CD4-positive, alpha-beta T cell (primary cell): Measurements from ENCODE around the gene PPP1R3D. TPM values are rescaled to one million over a fixed set of nuclear protein-coding genes. Genes with fewer than 3 reads are reported as not detected.
"Not testable (repeated sequence)": the region's sequence is repeated elsewhere in the genome, so short reads cannot be mapped to it uniquely, and the experiment has no call there.

ENCODE experiments used
- ATAC-seq: fragments of 200-7000 bp; cut with Tn5 transposase; one replicate; pipeline ENCODE4 v1.10.0; 2022; ENCODE audit warnings: mild to moderate bottlenecking; ENCODE audit not compliant: poor library complexity
- CTCF ChIA-PET: fragments of 350-600 bp; sonication (Branson Sonifier 250); formaldehyde crosslinking; loops from one replicate; lab custom pipeline; 2021; ENCODE audit warnings: antibody characterized with exemption, inconsistent platforms; lab: Charles Lee
- POLR2A ChIA-PET: fragments of 350-600 bp; sonication (Branson Sonifier 250); formaldehyde crosslinking; loops from one replicate; lab custom pipeline; 2021; ENCODE audit warnings: antibody characterized with exemption, inconsistent platforms; lab: Charles Lee
- DNase-seq, 14 experiments: peaks; one replicate each; pipeline ENCODE4 v3.0.0-alpha.2; 2013 to 2020; ENCODE audit warnings: mixed read lengths in 2 of 14
- H3K27ac ChIP-seq, 2 donors: one replicate each; pipeline versions ENCODE4 v1.5.1 to v1.7.0; 2013; ENCODE audit warnings: low read length in 2 of 2, low read depth in 1 of 2, mild to moderate bottlenecking in 1 of 2
- H3K27me3 ChIP-seq, 2 experiments: 1 replicate in 1 of 2; 2 replicates in 1 of 2; pipeline versions ENCODE4 v1.6.1 to v1.7.0; 2013; ENCODE audit warnings: low read length in 2 of 2, control low read depth in 1 of 2, mild to moderate bottlenecking in 1 of 2, moderate library complexity in 1 of 2; ENCODE audit not compliant: insufficient read depth in 2 of 2, control insufficient read depth in 1 of 2
- H3K36me3 ChIP-seq: one replicate; pipeline ENCODE4 v1.6.1; 2013; ENCODE audit warnings: low read length, control low read depth; ENCODE audit not compliant: insufficient read depth
- H3K4me1 ChIP-seq: one replicate; pipeline ENCODE4 v1.6.1; 2013; ENCODE audit warnings: low read length, control low read depth; ENCODE audit not compliant: insufficient read depth
- H3K4me3 ChIP-seq: one replicate; pipeline ENCODE4 v1.5.1; 2013; ENCODE audit warnings: mild to moderate bottlenecking, low read length, moderate library complexity
- H3K9me3 ChIP-seq, 2 experiments: 1 replicate in 1 of 2; 2 replicates in 1 of 2; pipeline versions ENCODE4 v1.6.1 to v1.7.0; 2013; ENCODE audit warnings: low read length in 2 of 2, mild to moderate bottlenecking in 2 of 2, control low read depth in 1 of 2, moderate library complexity in 1 of 2; ENCODE audit not compliant: control insufficient read depth in 1 of 2, insufficient read depth in 1 of 2
- H3K27ac Mint-ChIP-seq: one replicate; pipeline ENCODE4 v1.8.0; 2020; ENCODE audit warnings: mixed read lengths
- H3K27me3 Mint-ChIP-seq: one replicate; pipeline ENCODE4 v1.8.0; 2021; ENCODE audit warnings: mixed read lengths
- H3K36me3 Mint-ChIP-seq: one replicate; pipeline ENCODE4 v1.8.0; 2021; ENCODE audit warnings: low read depth, mixed read lengths
- H3K4me1 Mint-ChIP-seq: one replicate; pipeline ENCODE4 v1.8.0; 2021; ENCODE audit warnings: low read depth, mixed read lengths
- H3K4me3 Mint-ChIP-seq: one replicate; pipeline ENCODE4 v1.8.0; 2020; ENCODE audit warnings: mild to moderate bottlenecking, mixed read lengths
- H3K9me3 Mint-ChIP-seq: one replicate; pipeline ENCODE4 v1.8.0; 2020; ENCODE audit warnings: mixed read lengths
- CTCF ChIP-seq: fragments of 200-600 bp; IDR thresholded peaks from one replicate; pipeline ENCODE4 v1.8.0; 2022; ENCODE audit warnings: antibody characterized with exemption, mild to moderate bottlenecking
- intact Hi-C, 2 experiments: fragments of 100-400 bp; cut with DNase I in 1 of 2; cut with micrococcal nuclease in 1 of 2; formaldehyde crosslinking; loops; one replicate each; pipeline versions ENCODE4 v1.15.1 to v1.9.0; 2023 to 2025; cut with DNase I, micrococcal nuclease
- total RNA-seq, 174 experiments: library from RNA in 2 of 174; stranded (reverse) in 2 of 174; gene quantifications; one replicate each; pipeline ENCODE4 v1.2.3 and lab custom pipeline; 2021 to 2026

Gene PPP1R3D
- total RNA-seq, 2 experiments from 2014 or later: 5.1 to 5.4 TPM

GRCh38 chr20:59895908-59896307, 44.2 kb downstream of the PPP1R3D start:
- Histone ChIP-seq H3K4me1 (no peaks in the 10 kb centered on the region), H3K27ac (no peak overlapping the region), H3K36me3 (no peaks in the 10 kb centered on the region), H3K4me3 (no peak overlapping the region), H3K9me3 (no peaks in the 10 kb centered on the region), H3K27me3 (no peaks in the 10 kb centered on the region)
- ChIA-PET POLR2A (no interaction called here), CTCF (no interaction called here)
- H3K27me3 Mint-ChIP-seq: no peaks in the 10 kb centered on the region
- no peak overlapping the region for H3K4me3 Mint-ChIP-seq
- no peak for TF ChIP-seq CTCF
- no peak overlapping the region for H3K27ac Mint-ChIP-seq
- no peak for DNase-seq
- no peaks in the 10 kb centered on the region for H3K4me1 Mint-ChIP-seq
- H3K9me3 Mint-ChIP-seq: no peaks in the 10 kb centered on the region
- H3K36me3 Mint-ChIP-seq: no peaks in the 10 kb centered on the region
- no peak for ATAC-seq
- intact Hi-C loops: no loop called here

DNA sequence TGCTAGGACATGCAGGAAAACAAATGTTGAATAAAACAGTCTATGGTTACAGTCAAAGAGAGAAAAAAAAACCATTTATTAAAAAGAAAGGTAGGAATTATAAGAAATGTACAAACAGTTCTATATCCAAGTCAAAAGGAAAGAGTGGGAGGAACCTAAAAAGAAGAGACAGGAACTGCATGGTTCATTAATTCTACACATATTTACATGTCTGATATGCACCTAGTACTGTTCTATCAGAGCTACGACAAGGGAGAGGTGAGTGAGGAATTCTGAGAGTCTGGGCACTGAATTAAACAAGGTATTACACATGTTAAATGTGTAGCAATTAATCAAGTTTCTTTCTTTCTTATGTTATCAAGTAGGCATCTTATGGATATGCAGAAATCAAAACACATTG, 48.5 kb downstream of the PPP1R3D start:
- no peaks in the 10 kb centered on the region for H3K4me1 Mint-ChIP-seq
- ChIA-PET CTCF (no interaction called here), POLR2A (no interaction called here)
- Histone ChIP-seq H3K4me1 (no peaks in the 10 kb centered on the region), H3K36me3 (no peaks in the 10 kb centered on the region), H3K27me3 (no peaks in the 10 kb centered on the region), H3K4me3 (no peak overlapping the region), H3K27ac (no peak overlapping the region), H3K9me3 (no peaks in the 10 kb centered on the region)
- H3K4me3 Mint-ChIP-seq: no peak overlapping the region
- intact Hi-C loops: no loop called here
- DNase-seq (no peak), ATAC-seq (no peak)
- no peak overlapping the region for H3K27ac Mint-ChIP-seq
- H3K36me3 Mint-ChIP-seq: no peaks in the 10 kb centered on the region
- no peaks in the 10 kb centered on the region for H3K9me3 Mint-ChIP-seq
- H3K27me3 Mint-ChIP-seq: no peaks in the 10 kb centered on the region
- TF ChIP-seq CTCF: no peak

DNA sequence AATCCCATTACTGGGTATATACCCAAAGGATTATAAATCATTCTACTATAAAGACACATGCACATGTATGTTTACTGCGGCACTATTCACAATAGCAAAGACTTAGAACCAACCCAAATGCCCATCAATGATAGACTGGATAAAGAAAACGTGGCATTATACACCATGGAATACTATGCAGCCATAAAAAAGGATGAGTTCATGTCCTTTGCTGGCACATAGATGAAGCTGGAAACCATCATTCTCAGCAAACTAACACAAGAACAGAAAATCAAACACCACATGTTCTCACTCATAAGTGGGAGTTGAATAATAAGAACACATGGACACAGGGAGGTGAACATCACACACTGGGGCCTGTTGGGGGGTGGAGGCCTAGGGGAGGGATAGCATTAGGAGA, 50.1 kb downstream of the PPP1R3D start:
- DNase-seq, H3K4me3 ChIP-seq, H3K9me3 ChIP-seq, intact Hi-C loops, H3K27me3 Mint-ChIP-seq, H3K36me3 ChIP-seq, H3K4me3 Mint-ChIP-seq, H3K27ac Mint-ChIP-seq, H3K9me3 Mint-ChIP-seq, ATAC-seq, CTCF ChIA-PET, POLR2A ChIA-PET, H3K27me3 ChIP-seq, H3K27ac ChIP-seq, H3K36me3 Mint-ChIP-seq, H3K4me1 ChIP-seq, H3K4me1 Mint-ChIP-seq: not testable (repeated sequence)

DNA sequence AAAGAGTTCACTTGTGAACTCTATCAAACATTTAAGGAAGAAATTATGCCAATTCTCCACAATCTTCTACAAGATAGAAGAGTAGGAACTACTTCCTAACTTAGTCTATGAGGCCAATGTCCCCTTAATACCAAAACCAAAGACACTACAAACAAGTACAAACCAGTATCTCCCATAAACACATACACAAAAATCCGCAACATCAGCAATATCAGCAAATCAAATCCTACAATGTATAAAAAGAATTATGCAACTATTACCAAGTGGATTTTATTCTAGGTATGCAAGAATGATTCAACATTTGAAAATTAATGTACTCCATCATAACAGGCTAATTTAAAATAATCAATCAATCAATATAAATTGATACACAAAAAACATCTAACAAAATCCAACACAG, 52.1 kb downstream of the PPP1R3D start:
- H3K27me3 Mint-ChIP-seq: no peaks in the 10 kb centered on the region
- intact Hi-C loops: no loop called here
- H3K4me3 ChIP-seq: no peak overlapping the region
- no peaks in the 10 kb centered on the region for H3K36me3 Mint-ChIP-seq
- no peaks in the 10 kb centered on the region for H3K9me3 Mint-ChIP-seq
- no peaks in the 10 kb centered on the region for H3K9me3 ChIP-seq
- DNase-seq: no peak
- H3K27me3 ChIP-seq: no peaks in the 10 kb centered on the region
- H3K27ac ChIP-seq: no peak overlapping the region
- ChIA-PET CTCF (no interaction called here), POLR2A (no interaction called here)
- H3K4me3 Mint-ChIP-seq: no peak overlapping the region
- TF ChIP-seq CTCF: no peak
- H3K36me3 ChIP-seq: no peaks in the 10 kb centered on the region
- H3K4me1 Mint-ChIP-seq: no peaks in the 10 kb centered on the region
- ATAC-seq: no peak
- no peak overlapping the region for H3K27ac Mint-ChIP-seq
- H3K4me1 ChIP-seq: no peaks in the 10 kb centered on the region
